Uterus (tissue), 4 donors: ENCODE measurements around the gene NPHP4. TPM values are rescaled to one million over a fixed set of nuclear protein-coding genes. Genes with fewer than 3 reads are reported as not detected.
"Not testable (repeated sequence)": the region's sequence is repeated elsewhere in the genome, so short reads cannot be mapped to it uniquely, and the experiment has no call there.

ENCODE experiments used
- DNase-seq, 2 donors: peaks; one replicate each; pipeline ENCODE4 v3.0.0-alpha.2; 2019 to 2020
- H3K27ac ChIP-seq, 2 donors: fragments of 200-600 bp; sonication (generic); 1 replicate in 1 of 2; 2 replicates in 1 of 2; pipeline ENCODE4 v1.5.1; 2016 to 2018
- H3K27me3 ChIP-seq, 2 donors: fragments of 200-600 bp; sonication (generic); one replicate each; pipeline ENCODE4 v1.5.1; 2018 to 2019; ENCODE audit warnings: control low read depth in 1 of 2
- H3K36me3 ChIP-seq, 2 donors: fragments of 200-600 bp; sonication (generic); one replicate each; pipeline ENCODE4 v1.5.1; 2019; ENCODE audit warnings: control low read depth in 1 of 2
- H3K4me1 ChIP-seq, 2 donors: fragments of 200-600 bp; sonication (generic); one replicate each; pipeline ENCODE4 v1.5.1; 2018 to 2019; ENCODE audit warnings: control low read depth in 1 of 2
- H3K4me3 ChIP-seq, 2 donors: fragments of 200-600 bp; sonication (generic); 1 replicate in 1 of 2; 2 replicates in 1 of 2; pipeline ENCODE4 v1.5.1; 2018 to 2019; ENCODE audit warnings: mild to moderate bottlenecking in 1 of 2
- H3K9me3 ChIP-seq, 2 donors: fragments of 200-600 bp; sonication (generic); one replicate each; pipeline ENCODE4 v1.5.1; 2019; ENCODE audit warnings: control low read depth in 1 of 2
- POLR2A ChIP-seq, 2 donors: fragments of 450-650 bp; IDR thresholded peaks; one replicate each; pipeline ENCODE4 v1.6.1; 2016; ENCODE audit warnings: antibody characterized with exemption in 2 of 2, mild to moderate bottlenecking in 1 of 2, moderate library complexity in 1 of 2
- intact Hi-C: fragments of 100-400 bp; cut with DNase I; formaldehyde crosslinking; loops from one replicate; pipeline ENCODE4 v1.15.1; 2023; ENCODE audit warnings: low total_unique reads
- total RNA-seq, 4 donors: library from RNA; depleted of rRNA in 3 of 4; stranded (reverse); fragments of >200 nt in 3 of 4; gene quantifications; one replicate each; pipeline versions ENCODE4 v1.1.0 to v1.2.4, GENCODE V29; 2014 to 2023
- TF ChIP-seq, protein P1 (sequence below), 4 experiments: fragments of 200-600 bp in 2 of 4; fragments of 450-650 bp in 2 of 4; sonication (generic) in 2 of 4; IDR thresholded peaks; one replicate each; pipeline ENCODE4 v1.5.1; 2016 to 2019; ENCODE audit warnings: antibody characterized with exemption in 4 of 4, mild to moderate bottlenecking in 2 of 4, moderate library complexity in 1 of 4
- donor health status: DM: yes; HTN: yes; CAD: no.

The NPHP4 gene
- total RNA-seq, 4 donors from 2014 or later: 1.3 to 16.2 (median 7.0) TPM

DNA sequence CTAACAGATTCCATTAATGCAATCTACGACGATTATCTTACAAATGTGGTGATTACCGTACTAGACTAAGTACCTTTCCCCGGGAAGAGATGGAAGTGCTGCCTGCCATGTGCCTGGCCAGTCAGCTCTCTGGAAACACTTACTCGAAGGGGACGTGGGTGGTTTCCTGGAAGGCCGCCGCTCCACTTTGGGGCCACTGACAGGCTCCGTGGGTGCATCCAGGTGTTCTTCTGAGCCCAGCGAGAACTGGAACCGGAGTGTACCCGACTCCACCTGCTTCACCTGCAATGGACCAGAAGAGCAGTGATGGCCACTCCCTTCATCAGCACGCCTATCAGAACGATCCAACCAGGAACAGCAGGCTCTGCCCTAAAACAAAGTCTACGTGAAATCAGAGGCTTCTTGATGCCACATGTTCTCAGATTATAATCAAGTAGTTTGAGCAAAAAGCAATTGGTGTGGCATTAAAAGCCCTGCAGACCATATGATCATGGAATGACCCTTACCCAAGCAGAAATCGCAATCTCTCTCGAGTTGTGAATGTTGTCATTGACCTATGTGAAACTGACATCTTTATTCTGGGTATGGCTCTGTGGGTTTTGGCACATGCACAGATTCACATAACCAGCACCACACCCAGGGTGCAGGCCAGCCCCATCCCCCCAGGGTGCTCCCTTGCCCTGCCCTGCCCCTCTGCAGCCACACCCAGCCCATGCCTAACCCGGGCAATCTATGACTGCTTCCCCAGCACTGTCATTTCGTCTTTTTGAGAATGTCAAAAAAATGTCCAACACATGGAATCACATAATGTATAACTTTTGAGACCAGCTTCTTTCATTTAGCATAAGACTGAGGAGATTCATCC is 64.5 kb downstream of the NPHP4 start:
- Histone ChIP-seq H3K4me3 (no peak overlapping the region), H3K27me3 (no peaks in the 10 kb centered on the region), H3K9me3 (no peaks in the 10 kb centered on the region), H3K27ac (no peak overlapping the region), H3K4me1 (no peaks in the 10 kb centered on the region), H3K36me3 (no peaks in the 10 kb centered on the region)
- DNase-seq: no peak
- no peak for TF ChIP-seq POLR2A (IDR thresholded peaks at IDR 0.05)
- TF ChIP-seq, protein P1, sequence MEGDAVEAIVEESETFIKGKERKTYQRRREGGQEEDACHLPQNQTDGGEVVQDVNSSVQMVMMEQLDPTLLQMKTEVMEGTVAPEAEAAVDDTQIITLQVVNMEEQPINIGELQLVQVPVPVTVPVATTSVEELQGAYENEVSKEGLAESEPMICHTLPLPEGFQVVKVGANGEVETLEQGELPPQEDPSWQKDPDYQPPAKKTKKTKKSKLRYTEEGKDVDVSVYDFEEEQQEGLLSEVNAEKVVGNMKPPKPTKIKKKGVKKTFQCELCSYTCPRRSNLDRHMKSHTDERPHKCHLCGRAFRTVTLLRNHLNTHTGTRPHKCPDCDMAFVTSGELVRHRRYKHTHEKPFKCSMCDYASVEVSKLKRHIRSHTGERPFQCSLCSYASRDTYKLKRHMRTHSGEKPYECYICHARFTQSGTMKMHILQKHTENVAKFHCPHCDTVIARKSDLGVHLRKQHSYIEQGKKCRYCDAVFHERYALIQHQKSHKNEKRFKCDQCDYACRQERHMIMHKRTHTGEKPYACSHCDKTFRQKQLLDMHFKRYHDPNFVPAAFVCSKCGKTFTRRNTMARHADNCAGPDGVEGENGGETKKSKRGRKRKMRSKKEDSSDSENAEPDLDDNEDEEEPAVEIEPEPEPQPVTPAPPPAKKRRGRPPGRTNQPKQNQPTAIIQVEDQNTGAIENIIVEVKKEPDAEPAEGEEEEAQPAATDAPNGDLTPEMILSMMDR (IDR thresholded peaks at IDR 0.05): no peak
- intact Hi-C loops: no loop called here

DNA sequence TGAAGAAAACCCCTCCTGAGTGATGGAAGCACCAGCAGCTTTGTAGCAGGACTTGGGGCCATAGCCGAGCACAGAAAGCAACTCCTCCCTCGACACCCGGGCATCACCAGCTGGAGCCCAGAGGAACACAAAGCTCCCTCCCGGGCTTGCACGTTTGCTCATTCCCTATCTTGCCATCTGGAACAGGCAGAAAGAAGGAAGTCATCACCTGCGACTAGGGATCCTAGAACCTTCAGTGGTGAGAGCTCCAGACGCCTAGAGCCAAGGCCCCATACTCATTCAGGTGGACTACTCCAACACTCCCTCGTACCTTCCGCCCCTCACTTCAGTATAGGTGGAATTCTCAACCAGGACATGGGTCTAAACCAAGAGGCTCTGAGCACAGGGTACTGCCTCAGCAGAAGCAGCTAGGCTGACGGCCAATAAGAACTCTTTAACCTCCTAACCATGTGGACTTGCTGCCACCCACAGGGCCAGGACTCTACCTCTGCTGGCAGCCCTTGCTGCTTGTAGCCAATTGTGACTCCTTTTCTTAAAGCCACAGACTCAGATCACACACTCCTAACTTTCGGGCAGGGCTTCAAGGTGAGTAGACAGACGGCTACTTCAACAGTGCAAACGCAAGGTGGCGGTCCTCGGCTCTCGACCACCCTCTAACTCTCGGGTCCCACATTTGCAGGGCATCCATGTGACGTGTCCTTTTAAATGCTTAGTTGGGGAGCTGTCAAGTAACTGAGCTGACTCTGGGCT is 65.4 kb downstream of the NPHP4 start:
- Histone ChIP-seq H3K36me3 (no peaks in the 10 kb centered on the region), H3K27ac (no peak overlapping the region), H3K4me1 (no peaks in the 10 kb centered on the region), H3K9me3 (no peaks in the 10 kb centered on the region), H3K4me3 (no peak overlapping the region), H3K27me3 (no peaks in the 10 kb centered on the region)
- no peak for TF ChIP-seq POLR2A (IDR thresholded peaks at IDR 0.05)
- TF ChIP-seq, protein P1 (IDR thresholded peaks at IDR 0.05): no peak
- intact Hi-C loops: no loop called here
- no peak for DNase-seq

DNA sequence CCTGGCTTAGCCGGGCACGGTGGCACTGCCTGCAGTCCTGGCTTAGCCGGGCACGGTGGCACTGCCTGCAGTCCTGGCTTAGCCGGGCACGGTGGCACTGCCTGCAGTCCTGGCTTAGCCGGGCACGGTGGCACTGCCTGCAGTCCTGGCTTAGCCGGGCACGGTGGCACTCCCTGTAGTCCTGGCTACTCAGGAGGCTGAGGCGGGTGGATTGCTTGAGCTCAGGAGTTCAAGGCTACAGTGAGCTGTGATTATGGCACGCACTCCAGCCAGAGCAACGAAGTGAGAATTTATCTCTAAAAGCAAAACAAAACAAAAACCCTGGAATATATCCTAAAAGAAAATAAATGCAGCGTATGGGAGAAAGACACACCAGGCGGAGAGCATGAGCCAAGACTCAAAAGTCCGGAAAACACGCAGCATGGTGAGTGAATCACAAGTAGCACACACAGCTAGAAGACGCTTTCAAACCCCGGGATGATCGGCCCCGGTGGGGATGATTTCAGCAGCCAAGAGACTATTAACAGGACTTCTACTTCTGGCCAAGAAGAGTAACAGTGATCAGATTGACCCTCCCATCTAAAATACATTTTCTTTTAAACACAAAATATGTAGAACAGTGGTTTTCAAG is 69.4 kb downstream of the NPHP4 start:
- H3K4me3 ChIP-seq, H3K4me1 ChIP-seq, intact Hi-C loops, H3K27ac ChIP-seq, H3K36me3 ChIP-seq, H3K9me3 ChIP-seq, DNase-seq, H3K27me3 ChIP-seq: not testable (repeated sequence)

DNA sequence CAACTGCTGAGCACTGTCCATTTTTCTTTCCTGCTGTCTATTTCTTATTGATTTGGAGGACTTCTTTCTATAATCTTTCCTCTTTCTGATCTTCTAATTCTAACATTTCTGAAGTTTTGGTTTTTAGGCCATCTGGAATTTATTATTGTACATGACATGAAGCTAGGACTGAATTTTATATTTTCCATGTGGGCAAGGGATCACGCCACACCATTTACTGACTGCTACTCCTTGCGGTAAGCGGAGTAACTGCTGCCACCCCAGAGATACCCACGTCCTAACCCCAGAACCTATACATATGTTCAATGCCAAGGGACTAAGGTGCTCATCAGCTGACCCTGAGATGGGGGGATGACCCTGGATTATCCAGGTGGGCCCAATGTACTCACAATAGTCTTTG is 70.6 kb downstream of the NPHP4 start:
- Histone ChIP-seq H3K4me1 (no peaks in the 10 kb centered on the region), H3K27me3 (no peaks in the 10 kb centered on the region), H3K9me3 (no peaks in the 10 kb centered on the region), H3K36me3 (no peaks in the 10 kb centered on the region), H3K4me3 (no peak overlapping the region), H3K27ac (no peak overlapping the region)
- intact Hi-C loops: no loop called here
- no peak for DNase-seq
- TF ChIP-seq, protein P1 (IDR thresholded peaks at IDR 0.05): no peak
- no peak for TF ChIP-seq POLR2A (IDR thresholded peaks at IDR 0.05)

DNA sequence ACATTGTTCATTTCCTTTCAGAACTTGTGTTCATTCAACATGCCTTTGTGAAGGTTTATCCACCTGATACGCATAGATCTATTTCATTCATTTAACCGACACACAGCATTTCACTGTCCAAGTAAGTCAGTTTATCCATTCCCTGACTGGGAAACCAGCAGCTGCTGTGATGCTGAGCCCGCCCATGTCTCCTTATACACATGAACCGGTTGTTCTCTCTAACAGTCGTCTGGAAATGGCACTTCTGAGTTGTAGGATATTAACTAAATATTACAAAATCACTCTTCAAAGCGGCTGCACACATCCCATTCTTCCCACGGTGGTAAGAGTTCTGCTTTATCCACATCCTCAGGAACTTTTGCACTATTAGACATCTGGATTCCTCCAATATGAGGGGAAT is 71.1 kb downstream of the NPHP4 start:
- no peak overlapping the region for H3K27ac ChIP-seq
- H3K9me3 ChIP-seq: no peaks in the 10 kb centered on the region
- H3K36me3 ChIP-seq: no peaks in the 10 kb centered on the region
- TF ChIP-seq, protein P1 (IDR thresholded peaks at IDR 0.05): no peak
- no peak for TF ChIP-seq POLR2A (IDR thresholded peaks at IDR 0.05)
- no peaks in the 10 kb centered on the region for H3K27me3 ChIP-seq
- no peak for DNase-seq
- H3K4me1 ChIP-seq: no peaks in the 10 kb centered on the region
- intact Hi-C loops: no loop called here
- H3K4me3 ChIP-seq: no peak overlapping the region
